Measurements from ENCODE around the gene SUCLG1.

GRCh38 chr2:84497285-84497684 lies 38.2 kb upstream of the SUCLG1 start:
- TF ChIP-seq EP300 (IDR thresholded peaks at IDR 0.05), result no peak
- TF ChIP-seq CTCF (IDR thresholded peaks at IDR 0.05), result no peak
- no peak for TF ChIP-seq POLR2A (IDR thresholded peaks at IDR 0.05; ENCODE audit: low read depth)

All from esophagus muscularis mucosa (tissue), 4 donors.